Mesodermal cell (in vitro differentiated cells): ENCODE measurements around the gene SYK. TPM values are rescaled to one million over a fixed set of nuclear protein-coding genes. Genes with fewer than 3 reads are reported as not detected.
"Not testable (repeated sequence)": the region's sequence is repeated elsewhere in the genome, so short reads cannot be mapped to it uniquely, and the experiment has no call there.

ENCODE experiments used
- H3K27ac ChIP-seq: 2 replicates; pipeline ENCODE4 v1.7.0; 2013; ENCODE audit warnings: mild to moderate bottlenecking, low read depth, low read length, moderate library complexity; ENCODE audit not compliant: severe bottlenecking
- H3K36me3 ChIP-seq: 2 replicates; pipeline ENCODE4 v1.7.1; 2013; ENCODE audit warnings: mild to moderate bottlenecking, low read length, moderate library complexity; ENCODE audit not compliant: control insufficient read depth, insufficient read depth
- H3K4me1 ChIP-seq: one replicate; pipeline ENCODE4 v1.7.1; 2013; ENCODE audit warnings: mild to moderate bottlenecking, low read length; ENCODE audit not compliant: insufficient read depth, control insufficient read depth, poor library complexity, severe bottlenecking
- H3K4me3 ChIP-seq: 2 replicates; pipeline ENCODE4 v1.7.0; 2013; ENCODE audit warnings: low read length, control low read depth, mild to moderate bottlenecking; ENCODE audit not compliant: insufficient read depth, poor library complexity, severe bottlenecking; ENCODE audit errors: extremely low read depth
- H3K9me3 ChIP-seq: 2 replicates; pipeline ENCODE4 v1.7.1; 2013; ENCODE audit warnings: mild to moderate bottlenecking, low read length, moderate library complexity; ENCODE audit not compliant: control insufficient read depth
- WGBS, 2 experiments: methylation state at CpG; one replicate each; pipeline ENCODE4 v1.1.5; 2013; ENCODE audit warnings: missing lambda C conversion rate in 2 of 2; ENCODE audit not compliant: insufficient coverage in 2 of 2; 5-methylcytosine and 5-hydroxymethylcytosine counted together
- polyA plus RNA-seq, 2 experiments: library from polyadenylated mRNA; stranded (reverse); fragments of 50-300 nt; gene quantifications; one replicate each; pipeline ENCODE4 v1.2.3, GENCODE V29; 2013

The SYK gene
- 0.07 TPM for polyA plus RNA-seq (2013, experiment 1 of 2)
- polyA plus RNA-seq (2013, experiment 2 of 2): not detected

GRCh38 chr9:90801241-90801972 lies at the start of gene SYK:
Gene SYK, plus strand, starts transcription at chr9:90801819. Its CDS starts 42,080 bp downstream, at chr9:90843899.
- Histone ChIP-seq H3K27ac (no peak within 1 kb of the TSS), H3K4me3 (peak within 1 kb of the TSS; percentile 36), H3K9me3 (no peaks in the 10 kb centered on the region), H3K36me3 (no peaks in the 10 kb centered on the region), H3K4me1 (peaks cover 3% of the 10 kb centered on the region)
- WGBS, 2 experiments: 3 to 9% methylated on average over 21 to 44 of the region's 64 CpGs

GRCh38 chr9:90755514-90756371 lies 45.9 kb upstream of the SYK start:
- WGBS, 2 experiments: 67% methylated on average over 8 to 9 of the region's 13 CpGs
- H3K4me1 ChIP-seq, H3K9me3 ChIP-seq, H3K4me3 ChIP-seq, H3K36me3 ChIP-seq, H3K27ac ChIP-seq: not testable (repeated sequence)

- H3K27ac ChIP-seq, H3K4me3 ChIP-seq, H3K4me1 ChIP-seq, H3K36me3 ChIP-seq, H3K9me3 ChIP-seq: not testable (repeated sequence)
- 84 to 85% methylated on average over 5 to 7 of the region's 14 CpGs for WGBS, 2 experiments
These were observed 41.0 kb upstream of the SYK start for GRCh38 chr9:90760577-90760976.

- H3K4me1 ChIP-seq: no peaks in the 10 kb centered on the region
- no peak overlapping the region for H3K27ac ChIP-seq
- H3K9me3 ChIP-seq: peaks cover 45% of the 10 kb centered on the region
- H3K4me3 ChIP-seq: no peak overlapping the region
- H3K36me3 ChIP-seq: no peaks in the 10 kb centered on the region
These were observed 34.9 kb upstream of the SYK start for GRCh38 chr9:90766731-90767130.

GRCh38 chr9:90767523-90768100 lies 34.0 kb upstream of the SYK start:
- peaks cover 45% of the 10 kb centered on the region for H3K9me3 ChIP-seq
- no peak overlapping the region for H3K4me3 ChIP-seq
- WGBS, 2 experiments: 100% methylated on average over 1 of the region's 1 CpG; no CpG with 5 or more reads in 1 of the 2 experiments
- no peak overlapping the region for H3K27ac ChIP-seq
- H3K4me1 ChIP-seq: no peaks in the 10 kb centered on the region
- no peaks in the 10 kb centered on the region for H3K36me3 ChIP-seq

- peaks cover 44% of the 10 kb centered on the region for H3K9me3 ChIP-seq
- no peaks in the 10 kb centered on the region for H3K4me1 ChIP-seq
- H3K36me3 ChIP-seq: no peaks in the 10 kb centered on the region
- H3K27ac ChIP-seq: no peak overlapping the region
- no peak overlapping the region for H3K4me3 ChIP-seq
- WGBS, 2 experiments: 91% methylated on average over 1 of the region's 2 CpGs; no CpG with 5 or more reads in 1 of the 2 experiments
These were observed 31.4 kb upstream of the SYK start for GRCh38 chr9:90770182-90770738.

- Histone ChIP-seq H3K36me3 (no peaks in the 10 kb centered on the region), H3K4me1 (no peaks in the 10 kb centered on the region), H3K27ac (no peak overlapping the region), H3K9me3 (peaks cover 38% of the 10 kb centered on the region), H3K4me3 (no peak overlapping the region)
- WGBS, 2 experiments: 86 to 91% methylated on average over 2 to 3 of the region's 3 CpGs
These were observed 30.7 kb upstream of the SYK start for GRCh38 chr9:90770927-90771326.

- no peaks in the 10 kb centered on the region for H3K36me3 ChIP-seq
- peaks cover 24% of the 10 kb centered on the region for H3K9me3 ChIP-seq
- H3K4me1 ChIP-seq: no peaks in the 10 kb centered on the region
- no peak overlapping the region for H3K4me3 ChIP-seq
- H3K27ac ChIP-seq: no peak overlapping the region
- WGBS, 2 experiments: 60 to 83% methylated on average over 1 of the region's 1 CpG
These were observed 29.2 kb upstream of the SYK start for GRCh38 chr9:90772386-90772785.

GRCh38 chr9:90773617-90774016 lies 28.0 kb upstream of the SYK start:
- H3K4me1 ChIP-seq: no peaks in the 10 kb centered on the region
- WGBS, 2 experiments: 83% methylated on average over 1 of the region's 1 CpG; no CpG with 5 or more reads in 1 of the 2 experiments
- H3K9me3 ChIP-seq: peaks cover 14% of the 10 kb centered on the region
- no peak overlapping the region for H3K4me3 ChIP-seq
- H3K27ac ChIP-seq: no peak overlapping the region
- H3K36me3 ChIP-seq: no peaks in the 10 kb centered on the region

GRCh38 chr9:90774071-90774470 lies 27.5 kb upstream of the SYK start:
- Histone ChIP-seq H3K4me3 (no peak overlapping the region), H3K36me3 (no peaks in the 10 kb centered on the region), H3K27ac (no peak overlapping the region), H3K9me3 (peaks cover 9% of the 10 kb centered on the region), H3K4me1 (no peaks in the 10 kb centered on the region)
- 86 to 100% methylated on average over 1 to 2 of the region's 3 CpGs for WGBS, 2 experiments
